ENCODE data around the gene TMPRSS4. TPM values are rescaled to one million over a fixed set of nuclear protein-coding genes. Genes with fewer than 3 reads are reported as not detected.

TMPRSS4 gene
- total RNA-seq (2014; rRNA removed; shearing (Covaris generic)) = not detected in 2 replicates
- polyA plus RNA-seq (2015; cell fraction: cytosol; rRNA removed) = not detected in 2 replicates
- polyA plus RNA-seq (2015; cell fraction: nucleus; rRNA removed) = not detected in 2 replicates

GRCh38 chr11:118076754-118077281, at the start of gene TMPRSS4:
Gene TMPRSS4 (plus strand): TSS chr11:118077078. CDS start chr11:118077303, 225 bp downstream.
- no peak for DNase-seq (ENCODE audit: low read depth)

- DNase-seq (ENCODE audit: low read depth) = no peak
Measured at GRCh38 chr11:118027694-118028093, 49.2 kb upstream of the TMPRSS4 start.

GRCh38 chr11:118028626-118029025, 48.3 kb upstream of the TMPRSS4 start:
- no peak for DNase-seq (ENCODE audit: low read depth)

GRCh38 chr11:118033443-118033842, 43.4 kb upstream of the TMPRSS4 start:
- DNase-seq (ENCODE audit: low read depth) = no peak

GRCh38 chr11:118042141-118042540, 34.7 kb upstream of the TMPRSS4 start:
- no peak for DNase-seq (ENCODE audit: low read depth)

- DNase-seq (ENCODE audit: low read depth) = no peak
Measured at GRCh38 chr11:118042796-118043195, 34.1 kb upstream of the TMPRSS4 start.

GRCh38 chr11:118045191-118045590, 31.7 kb upstream of the TMPRSS4 start:
- DNase-seq (ENCODE audit: low read depth) = no peak

GRCh38 chr11:118046051-118046963, 30.6 kb upstream of the TMPRSS4 start:
- DNase-seq (ENCODE audit: low read depth) = no peak

- DNase-seq (ENCODE audit: low read depth) = no peak
Measured at GRCh38 chr11:118046964-118047700, 29.7 kb upstream of the TMPRSS4 start.

- no peak for DNase-seq (ENCODE audit: low read depth)
Measured at GRCh38 chr11:118047749-118048148, 29.1 kb upstream of the TMPRSS4 start.

GRCh38 chr11:118048472-118049370, 28.2 kb upstream of the TMPRSS4 start:
- no peak for DNase-seq (ENCODE audit: low read depth)

- DNase-seq (ENCODE audit: low read depth) = no peak
Measured at GRCh38 chr11:118049771-118050170, 27.1 kb upstream of the TMPRSS4 start.

- DNase-seq (ENCODE audit: low read depth) = no peak
Measured at GRCh38 chr11:118050208-118050891, 26.5 kb upstream of the TMPRSS4 start.

GRCh38 chr11:118051136-118051610, 25.7 kb upstream of the TMPRSS4 start:
- no peak for DNase-seq (ENCODE audit: low read depth)

- no peak for DNase-seq (ENCODE audit: low read depth)
Measured at GRCh38 chr11:118051611-118052461, 25.0 kb upstream of the TMPRSS4 start.

GRCh38 chr11:118052581-118053206, 24.2 kb upstream of the TMPRSS4 start:
- no peak for DNase-seq (ENCODE audit: low read depth)

GRCh38 chr11:118054712-118055640, 21.9 kb upstream of the TMPRSS4 start:
- DNase-seq (ENCODE audit: low read depth) = no peak

All from HT1080 (cell line).